HG03469 (cell line): Measurements from ENCODE around the gene MARCHF10.

Experiments used
- ATAC-seq: cut with Tn5 transposase; IDR thresholded peaks from one replicate; pipeline ENCODE4 v1.9.1; 2021; ENCODE audit warnings: mild to moderate bottlenecking, moderate library complexity, moderate number of reproducible peaks; ENCODE audit not compliant: unreplicated experiment

Gene MARCHF10

DNA sequence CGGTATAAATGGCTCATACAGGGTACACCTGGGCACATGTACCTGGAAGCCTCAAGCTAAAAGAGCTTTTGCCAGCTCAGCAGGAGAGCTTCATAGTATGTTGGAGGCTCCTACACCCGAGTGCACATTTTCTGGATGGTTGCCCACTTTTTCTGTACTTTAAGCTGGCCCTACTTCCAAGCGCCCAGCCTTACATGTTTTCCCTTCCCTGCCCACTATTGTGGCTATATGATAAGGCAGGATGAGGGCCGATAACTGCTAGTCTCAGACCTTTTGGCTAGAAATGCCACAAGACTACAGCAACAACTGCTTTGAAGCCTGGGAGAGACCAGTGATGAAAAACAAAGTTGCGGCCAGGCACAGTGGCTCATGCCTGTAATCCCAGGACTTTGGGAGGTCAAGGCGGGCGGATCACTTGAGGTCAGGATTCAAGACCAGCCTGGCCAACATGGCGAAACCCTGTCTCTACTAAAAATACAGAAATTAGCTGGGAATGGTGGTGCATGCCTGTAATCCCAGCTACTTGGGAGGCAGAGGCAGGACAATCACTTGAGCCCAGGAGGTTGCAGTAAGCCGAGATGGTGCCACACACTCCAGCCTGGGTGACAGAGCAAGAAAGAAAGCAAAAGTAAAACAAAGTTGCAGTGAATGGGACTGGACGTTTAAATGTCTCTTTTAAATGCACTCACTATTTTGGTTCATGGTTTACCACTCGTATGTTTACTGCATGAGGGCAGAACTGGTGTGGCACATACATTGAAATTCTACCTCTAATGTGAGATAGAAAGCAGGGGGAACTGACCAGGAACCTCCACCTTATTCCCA, 14.2 kb upstream of the MARCHF10 start:
- ATAC-seq, result no peak

DNA sequence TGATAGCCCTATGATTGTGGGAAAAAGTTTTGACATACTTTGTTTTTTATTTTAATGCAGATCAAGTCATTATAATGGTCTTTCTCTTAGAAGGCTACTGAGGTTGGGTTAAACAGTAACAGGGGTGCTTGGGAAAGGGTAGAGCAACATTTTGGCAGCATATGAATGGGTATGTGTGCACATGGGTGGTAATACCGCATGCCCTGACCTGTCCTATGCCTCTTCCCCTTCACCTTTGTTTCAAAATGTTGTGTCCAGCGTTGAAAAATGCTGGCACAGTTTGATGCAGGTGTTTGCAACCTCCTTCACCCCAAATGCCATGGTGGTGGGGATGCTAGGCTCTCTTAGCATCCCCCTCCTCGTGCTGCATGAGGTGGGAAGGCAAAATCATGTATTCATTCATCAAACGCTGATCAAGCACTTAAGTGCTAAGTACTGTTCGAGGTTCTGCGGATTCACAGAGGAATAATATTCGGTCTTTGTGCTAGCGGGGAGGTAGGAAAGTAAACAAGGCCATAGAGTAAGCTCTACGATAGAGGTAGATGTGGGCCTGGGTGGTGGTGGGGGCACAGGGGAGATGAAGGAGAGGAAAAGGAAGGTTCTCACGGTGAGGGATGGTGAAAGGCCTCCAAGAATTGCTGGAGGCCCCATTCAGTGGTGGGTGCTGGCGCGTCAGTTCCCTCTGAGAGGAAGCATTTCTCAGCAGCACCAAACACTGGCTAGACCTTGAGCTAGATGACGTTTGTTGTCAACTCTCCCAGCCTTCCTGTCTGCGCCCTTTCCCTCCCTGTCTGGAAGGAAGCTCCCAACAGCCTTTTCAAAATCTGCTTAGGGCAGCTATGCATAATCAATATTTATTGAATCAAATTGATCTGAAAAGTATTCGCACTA, 13.3 kb upstream of the MARCHF10 start:
- ATAC-seq, result no peak

DNA sequence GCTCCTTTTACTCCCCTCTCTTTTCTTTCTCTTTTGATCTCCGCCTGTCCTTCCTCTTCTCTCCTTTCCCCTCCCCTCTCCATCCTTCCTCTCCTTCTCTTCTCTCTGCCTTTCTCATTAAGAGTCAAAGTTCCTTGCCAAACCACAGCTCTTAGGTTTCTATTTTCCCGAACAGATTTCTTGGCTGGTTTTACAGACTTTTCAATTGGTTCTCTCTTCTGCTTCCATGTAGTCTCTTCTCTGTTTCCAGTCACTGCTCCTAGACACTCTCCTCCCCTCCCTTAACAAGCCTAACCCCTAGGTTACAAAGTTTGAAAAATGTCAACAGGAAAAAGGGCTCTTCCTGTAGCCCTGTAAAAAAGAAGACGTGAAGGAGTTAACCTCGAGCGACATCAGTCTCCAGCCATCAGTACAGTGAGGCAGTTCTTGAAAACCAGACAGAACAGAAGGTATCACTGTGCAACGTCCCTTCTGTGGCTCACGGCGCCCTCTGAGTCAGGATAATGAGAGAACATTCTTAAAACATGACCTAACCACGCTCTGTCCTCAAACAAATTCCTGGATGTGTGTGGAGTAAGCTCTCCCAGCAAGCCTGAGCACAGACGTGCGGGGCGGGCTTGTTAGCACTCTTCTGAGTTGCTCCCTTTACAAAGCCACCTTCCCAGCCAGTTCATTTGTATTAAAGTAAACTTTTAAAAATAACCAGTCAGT, 11.6 kb upstream of the MARCHF10 start:
- no peak for ATAC-seq

DNA sequence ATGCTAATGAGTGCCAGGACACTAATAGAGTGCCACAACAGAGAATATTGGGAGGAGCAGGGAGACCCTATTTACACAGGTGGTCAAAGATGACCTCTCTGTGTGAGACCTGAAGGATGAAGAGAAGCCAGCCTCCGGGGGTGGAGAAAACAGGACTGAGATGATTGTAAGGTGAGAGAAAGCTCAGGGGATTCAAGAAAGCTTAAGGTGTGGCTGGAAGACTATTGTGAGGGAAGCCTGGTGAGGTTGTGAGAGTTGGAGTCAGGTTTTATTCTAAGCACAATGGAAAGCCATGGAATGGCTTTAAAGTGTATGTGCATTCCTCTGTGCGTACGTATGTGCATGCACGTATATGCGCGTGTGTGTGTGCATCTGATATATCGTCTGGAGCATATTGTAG, 10.4 kb upstream of the MARCHF10 start:
- no peak for ATAC-seq

DNA sequence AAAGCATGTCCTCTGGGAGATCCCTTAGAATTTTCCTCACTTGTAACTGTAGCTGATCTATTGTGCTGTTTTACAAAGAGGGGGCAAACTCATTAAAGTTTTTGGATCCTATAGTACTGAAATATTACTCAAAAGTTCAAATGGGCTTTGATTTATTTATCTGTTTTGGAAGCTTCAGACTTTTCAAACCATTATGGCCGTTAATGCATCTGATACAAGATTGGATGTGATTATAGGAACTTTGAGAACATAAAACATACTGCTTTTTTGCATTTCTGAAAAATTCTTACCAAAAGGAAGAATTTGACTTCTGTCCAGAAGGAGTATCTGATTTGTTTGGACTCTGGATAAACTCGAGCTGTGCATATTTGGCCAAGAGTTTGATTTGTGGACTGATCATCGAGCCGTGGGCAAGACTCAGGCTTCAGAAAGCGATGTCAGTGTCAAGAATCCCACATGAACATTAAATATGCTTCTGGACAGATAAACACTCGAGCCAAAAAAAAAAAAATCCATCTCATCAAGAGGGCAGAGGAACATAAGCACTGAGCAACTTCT, 8.2 kb upstream of the MARCHF10 start:
- no peak for ATAC-seq

DNA sequence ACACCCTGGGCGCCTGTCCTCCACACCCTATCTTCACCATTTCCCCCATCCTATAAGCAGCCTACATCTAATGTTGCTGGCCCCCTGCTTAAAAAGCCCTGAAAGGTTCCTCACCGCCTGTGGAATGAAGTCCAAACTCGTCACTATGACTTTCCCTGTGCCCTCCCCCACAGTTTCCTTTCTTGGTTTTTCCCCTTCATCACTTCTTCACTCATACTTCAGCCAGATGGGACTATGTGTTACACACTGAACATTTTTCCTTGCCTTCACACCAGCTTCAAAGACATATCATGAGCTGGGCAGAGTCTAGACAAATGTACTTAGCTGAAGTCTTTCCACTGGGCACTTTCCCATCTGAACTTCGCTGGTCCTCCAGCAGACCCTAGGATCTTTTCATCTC, 1.5 kb upstream of the MARCHF10 start:
- no peak for ATAC-seq

DNA sequence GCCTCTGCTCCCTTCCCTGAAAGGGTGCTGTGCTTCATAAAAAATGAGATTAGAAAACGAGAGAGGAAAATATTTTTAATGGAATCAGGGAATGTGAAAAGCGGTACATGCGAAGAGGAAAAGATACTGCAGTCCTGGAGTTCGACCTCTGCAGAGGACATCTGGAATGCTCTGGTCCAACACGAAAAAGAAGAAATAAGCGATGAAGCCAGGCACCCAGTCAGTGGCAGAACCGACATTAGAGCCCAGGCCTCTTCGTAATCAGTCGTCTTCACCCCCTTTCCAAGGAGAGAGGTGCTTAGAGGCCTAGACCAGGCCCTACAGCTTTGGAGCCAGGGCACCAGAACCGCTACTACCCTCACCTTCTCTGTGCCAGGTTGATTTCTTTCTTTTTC, 459 bp upstream of the MARCHF10 start:
- no peak for ATAC-seq

DNA sequence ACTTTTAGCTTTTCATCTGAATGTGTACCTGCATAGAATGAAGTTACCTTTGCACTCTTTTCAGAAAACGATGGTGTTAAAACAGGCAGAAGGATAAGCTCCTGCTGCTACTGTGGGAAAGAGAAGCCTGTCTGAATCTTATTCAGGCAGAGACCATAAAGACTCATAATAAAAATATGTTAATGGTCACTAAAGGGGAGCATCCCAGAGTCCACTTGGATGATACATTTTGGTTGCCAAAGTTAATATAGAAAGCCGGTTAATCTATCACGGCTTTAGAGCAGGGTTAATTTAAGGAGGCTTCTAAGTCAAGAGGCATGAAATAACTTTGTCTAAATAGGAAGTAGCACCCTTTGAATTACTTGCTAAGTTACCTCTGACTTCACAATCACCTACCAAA, 2.9 kb downstream of the MARCHF10 start:
- ATAC-seq, result no peak

DNA sequence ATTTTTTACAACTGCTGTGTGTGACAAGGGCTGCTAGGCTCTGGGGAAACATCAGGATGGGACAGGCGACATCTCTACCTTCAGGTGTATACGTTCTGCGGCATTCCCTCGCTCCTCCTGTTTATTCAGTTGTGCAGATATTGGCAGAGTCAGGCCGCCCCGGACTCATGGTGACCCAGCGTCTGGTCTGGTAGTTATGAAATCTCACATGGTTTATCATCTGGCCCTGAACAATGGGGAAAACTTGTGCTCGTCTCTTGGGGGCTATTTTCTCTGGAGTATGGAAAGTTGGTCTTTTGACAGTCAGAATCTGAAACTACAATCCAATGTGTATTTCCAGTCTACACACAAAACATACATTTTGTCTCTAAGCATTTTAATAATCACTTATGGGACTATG, 3.3 kb downstream of the MARCHF10 start:
- no peak for ATAC-seq

DNA sequence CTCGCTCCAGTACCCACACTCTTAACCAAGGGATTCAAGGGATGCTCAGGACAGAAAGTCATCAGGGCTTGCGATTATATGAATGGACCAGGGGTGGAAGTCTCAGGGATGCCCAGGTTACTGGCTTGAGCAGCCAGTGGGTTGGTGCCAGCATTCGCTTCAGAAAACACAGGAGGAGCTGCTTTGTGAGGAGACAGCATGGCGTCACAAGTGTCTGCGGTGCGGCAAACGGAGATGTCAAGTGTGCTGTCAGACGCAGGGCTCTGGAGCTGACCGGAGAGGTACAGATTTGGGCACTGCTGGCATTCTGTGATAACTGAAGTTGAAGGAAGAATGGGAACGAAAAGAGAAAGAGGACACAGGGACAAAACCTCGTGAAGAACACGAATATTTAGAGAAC, 4.1 kb downstream of the MARCHF10 start:
- ATAC-seq, result no peak

DNA sequence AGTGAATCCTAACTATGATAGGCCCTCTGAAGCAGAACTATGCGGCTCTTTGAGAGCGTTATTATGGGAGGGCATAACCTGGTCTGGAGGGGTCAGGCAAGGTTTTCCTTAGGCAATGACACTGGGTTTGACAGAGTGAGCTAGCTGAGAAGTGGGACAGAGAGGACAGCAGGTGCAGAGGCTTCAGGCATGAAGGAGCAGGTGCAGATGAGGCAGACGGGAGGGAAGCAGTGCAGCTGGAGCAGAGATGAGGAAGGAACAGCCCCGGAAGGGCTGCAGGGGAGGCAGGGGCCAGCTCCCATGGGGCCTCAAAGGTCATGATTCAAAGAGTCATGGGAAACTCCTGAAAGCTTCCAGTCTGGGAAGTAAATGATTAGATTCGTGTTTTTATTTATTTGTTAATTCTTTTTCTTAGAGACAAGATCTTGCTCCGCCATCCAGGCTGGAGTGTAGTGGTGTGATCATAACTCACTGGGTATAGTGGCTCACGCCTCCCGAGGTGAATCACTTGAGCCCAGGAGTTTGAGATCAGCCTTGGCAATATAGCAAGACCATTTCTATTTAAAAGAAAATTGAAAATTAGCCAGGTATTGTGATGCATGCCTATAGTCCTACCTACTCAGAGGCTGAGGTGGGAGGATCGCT, 5.4 kb downstream of the MARCHF10 start:
- ATAC-seq, result no peak

DNA sequence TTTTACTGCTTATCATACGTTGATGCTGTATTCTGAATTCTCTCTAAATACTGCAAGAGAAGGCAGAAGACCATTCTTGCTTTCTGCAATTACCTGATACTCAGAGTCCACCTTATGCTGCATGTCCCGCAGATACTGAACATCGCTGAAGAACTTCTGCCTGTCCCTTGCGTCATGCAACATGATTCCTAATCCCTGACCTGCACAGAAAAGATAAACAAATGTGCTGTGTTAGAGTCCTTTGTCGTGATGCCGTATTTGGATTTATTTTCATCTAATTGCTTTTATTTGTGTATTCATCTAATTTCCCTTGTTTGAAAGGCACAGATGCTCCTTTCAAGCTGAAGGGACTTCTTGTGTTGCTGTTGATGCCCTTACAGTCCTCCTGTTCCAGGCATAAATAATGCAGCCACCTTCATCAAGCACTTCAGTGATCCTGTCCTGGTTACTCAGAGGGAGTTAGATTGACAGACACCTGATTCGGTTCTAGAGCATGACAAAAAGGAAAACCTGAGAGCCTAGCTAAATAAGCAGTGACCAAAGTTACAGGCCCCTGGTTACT, 6.5 kb downstream of the MARCHF10 start:
- no peak for ATAC-seq

DNA sequence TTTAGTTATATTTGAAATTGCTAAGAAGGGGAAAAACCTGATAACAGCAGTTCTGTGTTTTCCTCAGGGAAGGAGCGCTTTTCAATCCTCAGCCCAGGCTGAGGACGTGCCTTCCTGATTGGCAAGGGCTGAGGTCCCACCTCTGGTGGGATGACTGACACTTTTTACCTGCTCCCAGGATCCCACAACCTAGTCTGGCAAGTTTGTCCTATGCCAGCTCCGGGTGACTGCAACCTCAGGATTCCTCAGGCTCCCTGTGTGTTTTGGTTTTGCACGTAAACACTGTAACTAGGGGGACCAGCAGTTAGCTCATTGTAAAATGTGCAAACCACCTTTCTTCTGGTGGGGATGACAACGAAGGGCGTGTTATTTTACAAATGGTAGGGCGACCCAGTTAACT, 7.5 kb downstream of the MARCHF10 start:
- ATAC-seq, result no peak

DNA sequence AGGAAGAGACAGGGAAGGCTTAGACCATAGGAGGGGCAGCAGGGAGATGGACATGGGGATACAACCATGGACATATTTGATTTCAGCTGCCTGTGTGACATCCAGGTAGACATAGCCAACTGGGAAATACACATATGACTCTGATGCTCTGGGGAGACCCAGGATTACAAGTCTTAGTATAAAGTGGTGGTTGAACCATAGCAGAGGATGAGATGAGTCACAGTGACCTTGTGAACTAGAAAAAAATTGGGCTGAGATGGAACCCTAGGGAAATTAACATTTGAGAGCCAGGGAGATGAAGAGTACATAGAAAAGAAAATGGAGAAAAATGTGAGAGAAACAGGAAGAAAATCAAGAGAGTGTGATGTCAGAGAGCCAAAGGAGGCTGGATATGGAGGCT, 10.2 kb downstream of the MARCHF10 start:
- ATAC-seq, result no peak

DNA sequence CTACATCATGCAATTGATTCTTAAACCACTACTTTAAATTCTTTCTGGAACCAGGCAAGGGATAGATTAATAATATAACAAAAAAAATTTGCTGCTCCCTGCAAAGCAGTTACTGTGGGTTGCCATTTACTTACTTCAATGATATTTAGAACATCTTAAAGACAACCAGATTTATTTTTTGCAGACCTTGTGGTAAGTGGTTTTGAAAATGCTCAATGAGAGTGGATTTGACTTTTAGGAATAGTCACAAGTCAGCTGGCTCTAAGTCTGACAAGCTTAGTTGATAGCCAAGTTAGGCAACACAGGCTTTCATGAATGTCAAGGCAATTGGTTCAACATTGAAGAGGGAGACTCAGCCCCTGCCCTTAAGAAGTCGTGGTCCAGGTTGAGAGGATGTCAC, 11.8 kb downstream of the MARCHF10 start:
- no peak for ATAC-seq

DNA sequence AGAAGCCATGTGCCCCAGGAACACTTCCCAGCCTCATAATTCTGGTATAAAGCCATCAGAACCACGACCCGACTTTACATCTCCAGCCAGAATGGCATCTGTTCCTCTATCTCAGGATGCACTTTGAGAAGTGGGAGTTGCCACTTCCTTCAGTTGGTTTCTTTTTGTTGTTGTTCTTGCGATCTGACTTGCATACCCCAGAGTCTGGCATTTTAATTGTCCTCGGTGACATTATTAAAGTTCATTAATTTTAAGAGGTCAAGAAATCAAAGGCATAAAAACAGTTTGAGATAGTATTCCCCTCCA, 13.5 kb downstream of the MARCHF10 start:
- no peak for ATAC-seq

DNA sequence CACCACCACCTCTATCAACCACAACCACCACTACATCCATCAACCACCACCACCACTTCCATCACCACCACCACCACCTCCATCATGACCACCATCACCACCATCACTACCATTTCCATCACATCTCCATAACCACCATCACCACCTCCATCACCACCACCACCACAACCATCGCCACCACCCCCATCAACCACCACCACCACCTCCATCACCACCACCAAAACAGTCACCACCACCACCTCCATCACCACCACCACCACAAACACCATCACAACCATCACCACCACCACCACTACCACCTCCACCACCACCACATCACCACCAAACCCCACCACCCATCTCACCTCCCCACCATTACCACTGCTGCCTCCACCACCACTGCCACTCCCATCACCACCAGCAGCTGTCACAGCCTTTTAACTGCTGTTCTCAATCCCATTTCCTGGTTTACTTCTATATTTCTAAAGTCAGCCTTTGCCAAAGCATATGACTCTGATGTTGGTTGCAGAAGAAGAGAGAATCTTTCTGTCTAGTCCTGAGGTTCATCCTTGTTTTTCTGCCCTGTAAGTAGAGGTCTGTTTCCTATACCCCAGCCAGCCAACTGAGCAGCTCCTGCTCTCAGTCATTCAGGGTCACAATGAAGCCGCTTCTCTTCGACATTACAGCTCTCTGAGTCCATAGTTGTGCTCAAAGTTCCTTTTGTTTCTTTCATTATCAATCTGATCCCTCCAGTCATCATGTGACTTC, 14.0 kb downstream of the MARCHF10 start:
- ATAC-seq, result no peak

DNA sequence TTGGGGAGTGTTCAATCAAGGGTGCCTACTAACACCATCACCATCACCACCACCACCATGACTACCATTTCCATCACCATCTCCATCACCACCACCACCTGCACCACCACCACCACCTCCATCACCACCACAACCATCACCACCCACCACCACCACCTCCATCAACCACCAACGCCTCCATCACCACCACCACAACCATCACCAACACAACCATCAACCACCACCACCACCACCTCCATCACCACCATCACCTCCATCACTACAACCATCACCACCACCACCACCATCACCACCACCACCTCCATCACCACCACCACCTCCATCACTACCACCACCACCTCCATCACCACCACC, 15.7 kb downstream of the MARCHF10 start:
- no peak for ATAC-seq

DNA sequence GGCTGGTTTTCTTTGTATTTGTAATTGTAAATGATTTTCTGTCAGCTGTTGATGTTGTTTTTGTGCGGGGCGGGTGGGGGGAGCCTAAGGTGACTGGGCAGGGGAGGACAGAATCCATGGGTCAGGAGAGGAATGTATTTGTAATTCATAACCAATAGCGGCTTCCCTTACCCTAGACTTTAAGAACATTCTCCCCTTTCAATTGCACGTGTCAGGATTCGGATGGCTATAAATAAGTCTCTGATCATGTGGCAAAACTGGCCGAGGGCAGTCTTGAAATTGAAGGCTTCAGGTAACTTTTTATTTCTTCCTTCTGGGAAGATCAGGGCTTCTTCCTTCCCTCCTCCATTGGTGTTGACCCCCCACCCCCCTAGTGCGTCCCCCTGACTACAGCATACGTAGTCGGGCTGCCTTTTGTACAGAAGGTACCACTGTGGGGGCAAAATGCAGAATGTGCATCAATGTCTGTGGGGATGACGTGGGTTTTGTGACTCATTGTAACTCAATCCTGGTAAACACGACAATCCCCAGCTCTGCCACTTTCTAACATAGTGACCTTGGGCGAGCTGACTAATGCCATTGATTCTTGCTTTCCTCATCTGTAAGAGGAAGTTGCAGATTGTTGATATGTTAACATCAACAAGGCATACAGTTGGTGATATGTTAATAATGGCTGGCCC, 16.2 kb downstream of the MARCHF10 start:
- ATAC-seq, result no peak
